AG08396 (cell line): ENCODE data around the gene HP.
"Not testable (repeated sequence)": the region's sequence is repeated elsewhere in the genome, so short reads cannot be mapped to it uniquely, and the experiment has no call there.

Experiments
- DNase-seq: peaks from one replicate; pipeline ENCODE4 v3.0.0; 2012; ENCODE audit warnings: low spot score, mixed read lengths

Gene HP

GRCh38 chr16:72043539-72043938, 10.8 kb upstream of the HP start:
- no peak for DNase-seq

- DNase-seq: no peak
Measured at GRCh38 chr16:72044296-72044695, 10.0 kb upstream of the HP start.

GRCh38 chr16:72044825-72045359, 9.4 kb upstream of the HP start:
- no peak for DNase-seq

DNA sequence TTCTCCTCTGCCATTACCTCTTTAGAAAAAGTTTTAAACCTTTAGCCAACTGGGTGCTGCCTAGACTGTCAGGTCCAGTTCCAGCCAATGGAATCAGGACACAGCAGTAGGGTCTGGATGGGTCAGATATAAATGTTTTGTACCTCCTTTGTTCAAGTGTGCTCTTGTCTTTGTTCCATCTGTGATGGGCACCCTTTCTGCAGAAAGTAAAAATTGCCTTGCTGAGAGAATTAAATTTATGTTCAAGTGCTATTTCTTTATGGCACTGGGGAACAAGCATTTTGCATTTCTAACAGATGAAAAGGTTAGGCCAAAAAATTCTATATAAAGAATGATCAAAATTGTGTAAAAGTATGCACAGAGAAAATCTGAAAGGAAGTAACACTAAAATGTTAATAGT, 5.2 kb upstream of the HP start:
- DNase-seq: no peak

GRCh38 chr16:72050769-72051464, 3.4 kb upstream of the HP start:
- no peak for DNase-seq

DNA sequence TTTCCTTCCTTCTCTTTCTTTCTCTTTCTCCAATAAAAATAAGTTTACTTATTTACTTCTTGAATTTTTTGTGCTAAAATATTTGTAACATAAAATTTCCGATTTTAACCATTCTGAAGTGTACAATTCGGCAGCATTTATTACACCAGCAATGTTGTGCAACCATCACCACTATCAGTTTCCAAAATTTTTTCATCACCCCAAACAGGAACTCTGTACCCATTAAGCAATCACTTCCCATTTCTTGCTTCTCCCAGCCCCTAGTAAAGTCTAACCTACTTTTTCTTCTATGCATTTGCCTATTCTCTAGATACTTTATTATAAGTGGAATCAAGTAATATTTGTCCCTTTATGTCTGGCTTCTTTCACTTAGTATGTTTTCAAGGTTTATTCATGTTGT, 2.5 kb upstream of the HP start:
- no peak for DNase-seq

DNA sequence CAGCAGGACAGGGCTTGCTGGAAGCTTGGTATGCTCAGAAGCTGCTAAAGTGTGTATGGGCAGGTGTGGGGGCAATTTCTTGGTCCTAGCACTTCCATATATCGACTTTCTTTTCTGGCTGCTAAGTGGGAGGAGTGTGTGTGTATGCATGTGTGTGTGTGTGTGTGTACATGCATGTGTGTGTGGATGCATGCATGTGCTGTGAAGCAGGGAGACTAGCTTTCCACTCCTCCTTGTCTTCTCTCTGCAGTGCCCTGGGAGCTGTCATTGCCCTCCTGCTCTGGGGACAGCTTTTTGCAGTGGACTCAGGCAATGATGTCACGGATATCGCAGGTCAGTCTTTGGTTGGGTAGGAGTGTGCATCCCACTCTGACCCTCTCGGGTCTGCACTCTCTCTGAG, 1.6 kb downstream of the HP start:
- DNase-seq: no peak

- DNase-seq: not testable (repeated sequence)
Measured at GRCh38 chr16:72057313-72057712, 3.0 kb downstream of the HP start.

- DNase-seq: not testable (repeated sequence)
Measured at GRCh38 chr16:72059060-72059459, 4.8 kb downstream of the HP start.

- no peak for DNase-seq
Measured at GRCh38 chr16:72060405-72060804, 6.1 kb downstream of the HP start.

GRCh38 chr16:72061564-72061963, 7.3 kb downstream of the HP start:
- DNase-seq: no peak

GRCh38 chr16:72064361-72064894, 10.1 kb downstream of the HP start:
- no peak for DNase-seq

GRCh38 chr16:72066747-72067146, 12.4 kb downstream of the HP start:
- DNase-seq: peak; percentile 16

GRCh38 chr16:72068930-72069329, 14.6 kb downstream of the HP start:
- no peak for DNase-seq

GRCh38 chr16:72072514-72073342, 18.4 kb downstream of the HP start:
- DNase-seq: no peak

DNA sequence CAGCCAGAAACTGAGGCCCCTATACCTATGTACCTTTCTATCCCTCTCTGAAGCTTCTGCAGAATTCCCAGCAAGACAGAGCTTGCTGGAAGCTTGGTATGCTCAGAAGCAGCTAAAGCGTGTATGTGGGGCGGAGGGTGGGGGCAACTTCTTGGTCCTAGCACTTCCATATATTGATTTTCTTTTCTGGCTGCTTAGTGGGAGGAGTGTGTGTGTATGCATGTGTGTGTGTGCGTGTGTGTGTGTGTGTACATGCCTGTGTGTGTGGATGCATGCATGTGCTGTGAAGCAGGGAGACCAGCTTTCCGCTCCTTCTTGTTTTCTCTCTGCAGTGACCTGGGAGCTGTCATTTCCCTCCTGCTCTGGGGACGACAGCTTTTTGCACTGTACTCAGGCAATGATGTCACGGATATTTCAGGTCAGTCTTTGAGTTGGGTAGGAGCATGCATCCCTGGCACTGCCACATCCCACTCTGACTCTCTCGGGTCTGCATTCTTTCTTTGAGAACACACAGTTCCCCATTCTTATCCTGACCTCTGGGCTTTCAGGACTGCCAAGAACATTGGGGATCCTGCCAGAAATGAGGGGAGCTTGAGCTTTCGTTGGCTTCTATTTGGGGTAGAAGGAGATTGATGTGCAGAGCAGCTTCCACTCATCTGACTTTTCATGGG, 19.4 kb downstream of the HP start:
- DNase-seq: no peak

DNA sequence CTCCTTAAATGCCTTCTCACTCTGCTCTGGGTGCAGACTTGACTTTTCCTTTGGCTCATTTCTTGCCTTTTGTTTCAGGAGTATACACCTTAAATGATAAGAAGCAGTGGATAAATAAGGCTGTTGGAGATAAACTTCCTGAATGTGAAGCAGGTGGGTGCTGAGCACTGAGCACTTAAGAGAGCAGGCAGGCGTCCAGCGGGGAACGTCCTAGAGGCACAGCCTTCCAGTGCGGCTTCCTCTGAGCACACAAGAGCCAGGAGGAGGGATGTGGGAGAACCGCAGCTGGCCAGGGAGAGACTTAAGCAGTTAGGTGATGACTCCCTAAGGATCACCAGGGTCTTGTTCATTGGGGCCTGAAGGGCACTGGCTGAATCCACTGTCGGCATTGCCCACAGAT, 20.8 kb downstream of the HP start:
- DNase-seq: not testable (repeated sequence)

DNA sequence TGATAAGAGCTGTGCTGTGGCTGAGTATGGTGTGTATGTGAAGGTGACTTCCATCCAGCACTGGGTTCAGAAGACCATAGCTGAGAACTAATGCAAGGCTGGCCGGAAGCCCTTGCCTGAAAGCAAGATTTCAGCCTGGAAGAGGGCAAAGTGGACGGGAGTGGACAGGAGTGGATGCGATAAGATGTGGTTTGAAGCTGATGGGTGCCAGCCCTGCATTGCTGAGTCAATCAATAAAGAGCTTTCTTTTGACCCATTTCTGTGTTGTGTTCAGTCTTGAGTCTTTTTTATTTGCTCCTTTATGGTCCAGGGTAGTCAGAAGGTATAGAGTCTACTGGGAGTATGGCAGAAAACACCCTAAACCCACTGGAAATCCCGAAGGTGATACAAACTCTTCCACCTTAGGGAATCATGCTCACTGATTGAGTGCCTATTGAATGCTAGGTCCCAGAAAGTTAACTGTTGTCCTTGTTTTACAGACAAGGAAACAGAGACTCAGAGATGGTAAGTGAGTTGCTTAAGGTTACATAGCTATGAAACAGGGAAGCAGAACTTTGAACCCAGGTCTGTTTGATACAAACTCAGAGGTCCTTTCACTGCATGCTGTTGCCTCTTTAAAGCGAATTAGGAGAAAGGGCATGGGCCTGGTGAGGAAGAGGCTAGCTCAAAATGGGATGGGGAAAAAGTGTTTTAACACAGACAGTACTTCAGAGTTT, 22.8 kb downstream of the HP start:
- DNase-seq: not testable (repeated sequence)

- no peak for DNase-seq
Measured at GRCh38 chr16:72083778-72084404, 29.6 kb downstream of the HP start.

- DNase-seq: no peak
Measured at GRCh38 chr16:72084445-72084844, 30.1 kb downstream of the HP start.

DNA sequence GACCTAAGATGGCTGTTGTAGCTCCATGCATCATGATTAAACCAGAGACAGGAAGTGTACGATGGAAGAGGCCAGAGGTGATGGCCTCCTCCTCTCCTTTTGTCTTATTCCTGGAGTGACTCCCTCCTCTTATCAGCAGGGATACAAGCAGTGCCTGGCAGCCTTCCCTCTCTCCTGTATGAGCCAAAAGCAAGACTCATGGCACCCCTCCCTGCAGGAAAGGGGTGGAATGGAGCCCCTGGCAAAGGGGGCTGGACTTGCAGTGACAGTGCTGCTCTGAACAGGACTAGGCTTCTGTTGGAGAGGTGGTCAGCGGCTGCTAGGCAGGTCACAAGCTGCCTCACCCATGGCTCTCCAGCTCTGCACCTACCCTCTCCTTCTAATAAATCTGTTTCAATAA, 30.7 kb downstream of the HP start:
- DNase-seq: no peak
